ENCODE data around the gene FGD3. TPM values are rescaled to one million over a fixed set of nuclear protein-coding genes. Genes with fewer than 3 reads are reported as not detected.

Gene FGD3
- polyA plus RNA-seq, 2 of the 4 experiments (the other 2 are of a cell fraction) = 0.18 to 0.23 TPM

GRCh38 chr9:92971121-92971520 is 23.8 kb downstream of the FGD3 start:
- WGBS (ENCODE audit: missing lambda C conversion rate) = 60% methylated on average over 5 of the region's 5 CpGs
- no peak overlapping the region for H3K4me2 ChIP-seq
- ChIA-PET CTCF (interaction anchor here (1.3 to 1.5 kb wide), 2 partner anchors 14 to 187 kb away, joined by 3 read pairs; no protein-coding TSS in a partner anchor), POLR2A (no interaction called here)
- H3K4me3 ChIP-seq = no peak overlapping the region
- TF ChIP-seq CBX2 (IDR thresholded peaks at IDR 0.05; ENCODE audit: borderline replicate concordance, low read depth) (no peak), MAZ (IDR thresholded peaks at IDR 0.05; ENCODE audit: borderline replicate concordance, low read depth, low read length) (no peak), ZNF302 (CRISPR knock-in tag; IDR thresholded peaks at IDR 0.05) (no peak), NPAS2 (CRISPR knock-in tag; IDR thresholded peaks at IDR 0.05; ENCODE audit: borderline replicate concordance) (no peak), MAFK (IDR thresholded peaks at IDR 0.05; ENCODE audit: partially characterized antibody) (no peak)
- no peaks in the 10 kb centered on the region for H3K4me1 ChIP-seq
- H3K27ac ChIP-seq = no peak overlapping the region
- no peak for DNase-seq (ENCODE audit: low read depth in 1 of 2, low spot score in 1 of 2)
- FAIRE-seq = no peak
- ATAC-seq = no peak
- H3K9me3 ChIP-seq = no peaks in the 10 kb centered on the region

- WGBS (ENCODE audit: missing lambda C conversion rate) = 83% methylated on average over 1 of the region's 1 CpG
- Histone ChIP-seq H3K4me3 (no peak overlapping the region), H3K4me1 (no peaks in the 10 kb centered on the region), H3K27ac (no peak overlapping the region), H3K4me2 (no peak overlapping the region), H3K9me3 (no peaks in the 10 kb centered on the region)
- ChIA-PET POLR2A (no interaction called here), CTCF (interaction anchor here (1.3 to 1.5 kb wide), 2 partner anchors 15 to 187 kb away, joined by 3 read pairs; no protein-coding TSS in a partner anchor)
- FAIRE-seq = no peak
- TF ChIP-seq RCOR1 (IDR thresholded peaks at IDR 0.05; ENCODE audit: low read depth, low read length) = no peak
- TF ChIP-seq FOSL2 (IDR thresholded peaks at IDR 0.05) = no peak
- TF ChIP-seq FOSL2 (CRISPR knock-in tag; IDR thresholded peaks at IDR 0.05) = no peak
- TF ChIP-seq RFX5 (IDR thresholded peaks at IDR 0.05) = no peak
- TF ChIP-seq SMC3 (IDR thresholded peaks at IDR 0.05) = no peak
- no peak for TF ChIP-seq RAD21 (conservative IDR thresholded peaks at IDR 0.05 in 1 of 2, IDR thresholded peaks at IDR 0.05 in 1 of 2)
- TF ChIP-seq HOXA7 (CRISPR knock-in tag; IDR thresholded peaks at IDR 0.05) = no peak
- no peak for TF ChIP-seq HES2 (IDR thresholded peaks at IDR 0.05)
- no peak for TF ChIP-seq MAZ (IDR thresholded peaks at IDR 0.05; ENCODE audit: borderline replicate concordance, low read depth, low read length)
- TF ChIP-seq JUNB (IDR thresholded peaks at IDR 0.05) = no peak
- no peak for TF ChIP-seq ELK1 (IDR thresholded peaks at IDR 0.05; ENCODE audit: low read depth, low read length)
- TF ChIP-seq HDAC2 (IDR thresholded peaks at IDR 0.05) = no peak
- ATAC-seq = no peak
- DNase-seq (ENCODE audit: low read depth in 1 of 2, low spot score in 1 of 2) = no peak
These were observed 24.5 kb downstream of the FGD3 start for GRCh38 chr9:92971776-92972175.

GRCh38 chr9:92973700-92974099 is 26.4 kb downstream of the FGD3 start:
- ATAC-seq = no peak
- ChIA-PET POLR2A (no interaction called here), CTCF (interaction anchor here (1.2 kb wide), 1 partner anchor 30 kb away, joined by 3 read pairs; no protein-coding TSS in a partner anchor)
- no peak for TF ChIP-seq CEBPB (IDR thresholded peaks at IDR 0.05)
- no peak for TF ChIP-seq BHLHE40 (IDR thresholded peaks at IDR 0.05; ENCODE audit: low read depth, low read length)
- TF ChIP-seq SREBF2 (IDR thresholded peaks at IDR 0.05) = no peak
- Histone ChIP-seq H3K27ac (no peak overlapping the region), H3K4me3 (no peak overlapping the region), H3K9me3 (no peaks in the 10 kb centered on the region), H3K4me1 (no peaks in the 10 kb centered on the region), H3K4me2 (no peak overlapping the region)
- no peak for DNase-seq (ENCODE audit: low read depth in 1 of 2, low spot score in 1 of 2)
- WGBS (ENCODE audit: missing lambda C conversion rate) = 69% methylated on average over 7 of the region's 7 CpGs
- FAIRE-seq = no peak

GRCh38 chr9:92974161-92974661 is 26.9 kb downstream of the FGD3 start:
- Histone ChIP-seq H3K4me3 (no peak overlapping the region), H3K9me3 (no peaks in the 10 kb centered on the region), H3K4me2 (no peak overlapping the region), H3K4me1 (no peaks in the 10 kb centered on the region), H3K27ac (no peak overlapping the region)
- CTCF ChIA-PET = interaction anchor here (1.2 kb wide), 1 partner anchor 29 kb away, joined by 3 read pairs; no protein-coding TSS in a partner anchor
- 49% methylated on average over 10 of the region's 10 CpGs for WGBS (ENCODE audit: missing lambda C conversion rate)
- no peak for DNase-seq (ENCODE audit: low read depth in 1 of 2, low spot score in 1 of 2)
- ATAC-seq = peak in 1 of 2 experiments; percentile 26; a peak in 2 of 6 replicates
- POLR2A ChIA-PET = no interaction called here
- FAIRE-seq = no peak
- TF ChIP-seq FOXS1 (CRISPR knock-in tag; IDR thresholded peaks at IDR 0.05) = no peak
- no peak for TF ChIP-seq RARB (CRISPR knock-in tag; IDR thresholded peaks at IDR 0.05)
- no peak for TF ChIP-seq HDAC2 (IDR thresholded peaks at IDR 0.05)
- TF ChIP-seq KDM5A (IDR thresholded peaks at IDR 0.05) = no peak
- no peak for TF ChIP-seq RNF2 (IDR thresholded peaks at IDR 0.05; ENCODE audit: borderline replicate concordance, low read depth)
- TF ChIP-seq EHF (CRISPR knock-in tag; IDR thresholded peaks at IDR 0.05) = no peak
- no peak for TF ChIP-seq ZFP36 (IDR thresholded peaks at IDR 0.05; ENCODE audit: borderline replicate concordance, partially characterized antibody)
- no peak for TF ChIP-seq ZNF302 (CRISPR knock-in tag; IDR thresholded peaks at IDR 0.05)
- no peak for TF ChIP-seq HEYL (CRISPR knock-in tag; IDR thresholded peaks at IDR 0.05)
- no peak for TF ChIP-seq ZSCAN20 (CRISPR knock-in tag; IDR thresholded peaks at IDR 0.05)
- no peak for TF ChIP-seq CHD4 (IDR thresholded peaks at IDR 0.05; ENCODE audit: borderline replicate concordance)
- TF ChIP-seq KDM1A (IDR thresholded peaks at IDR 0.05; ENCODE audit: low read depth) = no peak

Data from A549 (cell line).